Loucy (cell line): Measurements from ENCODE around the gene ATP5F1C.

Experiments
- H2AFZ ChIP-seq: fragments of 200-600 bp; sonication (generic); 2 replicates; pipeline ENCODE4 v1.6.0; 2016; ENCODE audit warnings: antibody characterized with exemption, mild to moderate bottlenecking, low read length, moderate library complexity
- H3F3A ChIP-seq: fragments of 200-600 bp; 2 replicates; pipeline ENCODE4 v1.6.0; 2016; ENCODE audit warnings: antibody characterized with exemption, low read depth, mild to moderate bottlenecking
- H3K27me3 ChIP-seq: fragments of 200-600 bp; sonication (generic); 2 replicates; pipeline ENCODE4 v1.6.1; 2014; ENCODE audit warnings: low read length, mild to moderate bottlenecking; ENCODE audit not compliant: insufficient read depth, poor library complexity, severe bottlenecking
- H3K36me3 ChIP-seq: fragments of 200-600 bp; sonication (generic); 2 replicates; pipeline ENCODE4 v1.6.1; 2016; ENCODE audit warnings: low read length; ENCODE audit not compliant: insufficient read depth
- H3K4me1 ChIP-seq: fragments of 200-600 bp; sonication (generic); 2 replicates; pipeline ENCODE4 v1.5.1; 2014; ENCODE audit warnings: low read length, mild to moderate bottlenecking; ENCODE audit not compliant: insufficient read depth, poor library complexity, severe bottlenecking
- H3K4me2 ChIP-seq: fragments of 200-600 bp; sonication (generic); 2 replicates; pipeline ENCODE4 v1.6.0; 2014; ENCODE audit warnings: antibody characterized with exemption, low read length, low read depth, mild to moderate bottlenecking; ENCODE audit not compliant: poor library complexity, severe bottlenecking
- H3K4me3 ChIP-seq: fragments of 200-600 bp; sonication (generic); 2 replicates; pipeline ENCODE4 v1.5.1; 2014; ENCODE audit warnings: low read length, mild to moderate bottlenecking, mixed read lengths; ENCODE audit not compliant: poor library complexity, severe bottlenecking
- H3K79me2 ChIP-seq: fragments of 200-600 bp; sonication (generic); 2 replicates; pipeline ENCODE4 v1.6.1; 2014; ENCODE audit warnings: low read length; ENCODE audit not compliant: insufficient read depth
- H3K9ac ChIP-seq: fragments of 200-600 bp; sonication (generic); 2 replicates; pipeline ENCODE4 v1.6.0; 2014; ENCODE audit warnings: mild to moderate bottlenecking, low read depth, low read length, moderate library complexity; ENCODE audit not compliant: poor library complexity, severe bottlenecking
- H3K9me2 ChIP-seq: fragments of 200-600 bp; sonication (generic); replicated peaks from 2 replicates; pipeline ENCODE4 v1.6.1; 2016; ENCODE audit warnings: low read depth, low read length, mixed read lengths
- H3K9me3 ChIP-seq: fragments of 200-600 bp; sonication (generic); 2 replicates; pipeline ENCODE4 v1.6.1; 2014; ENCODE audit warnings: mild to moderate bottlenecking, antibody characterized with exemption, low read length, low read depth; ENCODE audit not compliant: insufficient read depth
- H4K20me1 ChIP-seq: fragments of 200-600 bp; sonication (generic); 2 replicates; pipeline ENCODE4 v1.6.0; 2014; ENCODE audit warnings: antibody characterized with exemption, low read length, mild to moderate bottlenecking; ENCODE audit not compliant: insufficient read depth, poor library complexity, severe bottlenecking
- EZH2phosphoT487 ChIP-seq: fragments of 200-600 bp; IDR thresholded peaks from 2 replicates; pipeline ENCODE4 v1.6.1; 2018; ENCODE audit warnings: antibody characterized with exemption, mild to moderate bottlenecking, moderate library complexity, borderline replicate concordance
- TF ChIP-seq, protein P1 (sequence below): fragments of 200-600 bp; sonication (generic); conservative IDR thresholded peaks from 2 replicates; pipeline ENCODE4 v1.5.1; 2014; ENCODE audit warnings: mild to moderate bottlenecking, antibody characterized with exemption, low read length

ATP5F1C gene

DNA sequence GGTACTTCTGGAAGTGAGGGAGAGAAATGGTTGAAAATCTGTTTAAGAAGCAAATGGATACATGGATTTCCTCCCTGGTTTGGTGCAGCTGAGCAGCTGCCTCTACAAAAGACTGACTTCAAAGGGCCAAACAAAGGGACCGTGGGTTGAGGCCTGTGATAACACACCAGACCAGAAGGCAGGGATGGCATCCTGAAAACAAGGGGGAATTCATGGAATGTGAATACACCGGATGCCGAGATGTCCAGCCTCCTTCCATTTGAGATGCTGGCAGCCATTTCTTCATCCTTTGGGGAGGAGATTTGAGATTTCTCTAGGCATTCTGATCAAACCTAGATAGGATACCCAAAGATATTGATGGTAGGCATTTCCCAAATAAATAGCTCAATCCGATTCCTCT lies 67.2 kb downstream of the ATP5F1C start:
- Histone ChIP-seq H3K27me3 (no peaks in the 10 kb centered on the region), H3K4me2 (no peak overlapping the region), H4K20me1 (no peaks in the 10 kb centered on the region), H2AFZ (no peak overlapping the region), H3K9me2 (no peaks in the 10 kb centered on the region), H3K9ac (no peak overlapping the region), H3K9me3 (no peaks in the 10 kb centered on the region), H3F3A (no peaks in the 10 kb centered on the region), H3K4me3 (no peak overlapping the region), H3K36me3 (peaks cover 11% of the 10 kb centered on the region; the same call in 1 of the 2 replicates), H3K79me2 (peaks cover 13% of the 10 kb centered on the region; the same call in 1 of the 2 replicates), H3K4me1 (no peaks in the 10 kb centered on the region)
- no peak for TF ChIP-seq EZH2phosphoT487
- TF ChIP-seq, protein P1, sequence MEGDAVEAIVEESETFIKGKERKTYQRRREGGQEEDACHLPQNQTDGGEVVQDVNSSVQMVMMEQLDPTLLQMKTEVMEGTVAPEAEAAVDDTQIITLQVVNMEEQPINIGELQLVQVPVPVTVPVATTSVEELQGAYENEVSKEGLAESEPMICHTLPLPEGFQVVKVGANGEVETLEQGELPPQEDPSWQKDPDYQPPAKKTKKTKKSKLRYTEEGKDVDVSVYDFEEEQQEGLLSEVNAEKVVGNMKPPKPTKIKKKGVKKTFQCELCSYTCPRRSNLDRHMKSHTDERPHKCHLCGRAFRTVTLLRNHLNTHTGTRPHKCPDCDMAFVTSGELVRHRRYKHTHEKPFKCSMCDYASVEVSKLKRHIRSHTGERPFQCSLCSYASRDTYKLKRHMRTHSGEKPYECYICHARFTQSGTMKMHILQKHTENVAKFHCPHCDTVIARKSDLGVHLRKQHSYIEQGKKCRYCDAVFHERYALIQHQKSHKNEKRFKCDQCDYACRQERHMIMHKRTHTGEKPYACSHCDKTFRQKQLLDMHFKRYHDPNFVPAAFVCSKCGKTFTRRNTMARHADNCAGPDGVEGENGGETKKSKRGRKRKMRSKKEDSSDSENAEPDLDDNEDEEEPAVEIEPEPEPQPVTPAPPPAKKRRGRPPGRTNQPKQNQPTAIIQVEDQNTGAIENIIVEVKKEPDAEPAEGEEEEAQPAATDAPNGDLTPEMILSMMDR = no peak

DNA sequence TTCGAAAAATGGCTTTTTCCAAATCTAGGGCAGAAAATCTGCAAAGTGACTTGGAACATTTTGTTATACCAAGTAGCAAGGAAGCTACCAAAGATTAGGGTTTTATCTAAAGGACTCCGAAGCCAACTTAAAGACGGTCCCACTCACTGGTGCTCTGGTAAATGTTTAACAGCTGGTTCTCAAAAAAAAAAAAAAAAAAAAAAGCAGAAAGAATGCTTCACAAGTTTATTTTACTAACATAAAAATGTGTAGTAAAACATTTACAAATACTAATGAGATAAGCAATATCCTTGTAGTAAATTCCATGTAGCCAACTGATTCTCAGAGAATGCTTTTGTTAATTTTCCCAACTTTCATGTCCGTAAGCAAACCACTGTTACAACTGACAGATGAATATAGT lies 68.7 kb downstream of the ATP5F1C start:
- TF ChIP-seq, protein P1 = no peak
- no peak overlapping the region for H3K4me2 ChIP-seq
- no peaks in the 10 kb centered on the region for H4K20me1 ChIP-seq

DNA sequence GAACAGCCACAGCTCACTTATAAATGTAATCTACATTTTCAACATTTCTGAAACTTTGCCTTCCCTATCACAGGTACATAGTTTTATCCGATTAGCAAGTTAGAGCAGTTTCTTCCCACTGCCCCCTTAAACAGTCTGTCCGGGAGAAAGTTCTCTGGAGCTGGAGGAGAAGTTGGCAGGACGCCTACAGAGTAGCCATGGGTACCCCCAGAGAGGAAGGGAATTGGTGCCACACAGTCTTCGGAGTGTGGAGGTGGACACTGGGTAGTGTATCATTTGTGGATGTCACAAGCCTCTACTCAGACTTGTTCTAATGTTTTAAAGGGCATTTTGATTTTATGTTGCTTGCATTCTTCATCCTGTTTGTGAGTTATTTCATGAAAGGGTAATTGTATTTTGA lies 69.3 kb downstream of the ATP5F1C start:
- H3K9ac ChIP-seq = no peak overlapping the region
- peaks cover 8% of the 10 kb centered on the region for H3K9me3 ChIP-seq

More for the DNA sequence above, 68.7 kb downstream of the ATP5F1C start:
- Histone ChIP-seq H3K4me3 (no peak overlapping the region), H3K27me3 (no peaks in the 10 kb centered on the region), H3K9ac (no peak overlapping the region), H3K4me1 (no peaks in the 10 kb centered on the region), H3K79me2 (peaks cover 16% of the 10 kb centered on the region), H3K9me2 (no peaks in the 10 kb centered on the region), H3K36me3 (peaks cover 12% of the 10 kb centered on the region; the same call in 1 of the 2 replicates), H2AFZ (no peak overlapping the region), H3K9me3 (peaks cover 2% of the 10 kb centered on the region), H3F3A (no peaks in the 10 kb centered on the region)

More for the DNA sequence above, 69.3 kb downstream of the ATP5F1C start:
- H3K36me3 ChIP-seq = peaks cover 11% of the 10 kb centered on the region; the same call in 1 of the 2 replicates
- no peak overlapping the region for H3K4me3 ChIP-seq
- H3K79me2 ChIP-seq = peaks cover 16% of the 10 kb centered on the region
- no peaks in the 10 kb centered on the region for H3K4me1 ChIP-seq
- H3K27me3 ChIP-seq = no peaks in the 10 kb centered on the region
- no peak overlapping the region for H2AFZ ChIP-seq
- H3K9me2 ChIP-seq = no peaks in the 10 kb centered on the region
- TF ChIP-seq, protein P1 = no peak
- TF ChIP-seq EZH2phosphoT487 = no peak
- no peaks in the 10 kb centered on the region for H4K20me1 ChIP-seq
- no peaks in the 10 kb centered on the region for H3F3A ChIP-seq
- no peak overlapping the region for H3K4me2 ChIP-seq
